Limb (tissue), 2 donors: ENCODE results near the gene NUMA1.

Experiments used
- DNase-seq, 2 donors: peaks; one replicate each; pipeline ENCODE4 v3.0.0-alpha.2; 2016; ENCODE audit errors: extremely low spot score in 2 of 2

The NUMA1 gene

GRCh38 chr11:72069200-72069599, 11.1 kb downstream of the NUMA1 start:
- no peak for DNase-seq

- no peak for DNase-seq
These were observed 12.7 kb downstream of the NUMA1 start for GRCh38 chr11:72067676-72068075.

DNA sequence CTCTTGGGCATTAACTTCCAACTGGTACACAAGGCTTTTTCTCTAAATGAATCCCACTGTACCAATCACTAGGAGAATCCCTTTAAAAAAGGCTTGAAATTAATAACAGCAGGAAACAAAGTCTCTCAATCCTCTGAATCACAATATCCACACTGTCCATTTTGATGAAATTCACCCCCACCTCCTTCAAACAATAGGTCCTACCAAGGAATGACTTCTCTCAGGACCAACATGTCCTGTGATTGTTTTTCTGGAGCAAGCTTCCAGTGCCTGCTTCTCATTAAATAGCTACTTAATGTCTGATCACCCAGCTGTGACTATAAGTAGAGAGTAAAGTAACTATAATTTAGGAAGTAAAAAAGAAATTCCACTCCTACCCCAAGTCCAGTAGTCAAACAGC, 13.1 kb downstream of the NUMA1 start:
- no peak for DNase-seq

GRCh38 chr11:72066855-72067254, 13.5 kb downstream of the NUMA1 start:
- DNase-seq = no peak

GRCh38 chr11:72061739-72062396, 18.5 kb downstream of the NUMA1 start:
- DNase-seq = no peak

DNA sequence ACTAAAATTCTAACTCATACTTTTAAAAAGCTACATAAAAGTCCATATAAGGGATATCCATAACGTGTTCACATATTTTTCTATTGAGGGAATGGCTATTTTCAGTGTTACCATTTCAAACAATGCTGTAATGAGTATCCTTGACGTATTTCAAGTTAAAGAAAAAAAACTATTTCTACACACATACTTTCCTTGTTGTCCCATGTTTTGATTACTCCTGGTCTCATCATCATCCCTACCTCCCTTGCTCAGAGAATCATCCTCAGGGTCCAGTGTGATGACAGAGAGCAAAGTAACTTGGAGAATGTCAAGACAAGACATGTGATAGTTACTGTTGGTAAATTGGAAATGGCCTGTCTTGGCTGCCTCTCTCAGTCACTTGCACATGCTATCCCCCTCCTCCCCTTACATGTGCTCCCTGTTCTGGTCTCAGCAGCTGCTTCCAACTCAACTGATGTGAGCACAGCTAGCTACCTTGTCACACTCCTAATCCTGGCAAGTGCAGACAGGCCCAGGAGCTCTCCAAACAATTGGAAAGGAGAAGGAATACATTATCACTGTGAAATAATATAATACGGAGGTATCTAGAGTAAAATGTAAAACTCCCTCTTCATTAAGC, 21.8 kb downstream of the NUMA1 start:
- no peak for DNase-seq

GRCh38 chr11:72048766-72049460, 31.4 kb downstream of the NUMA1 start:
- no peak for DNase-seq

- peak in 1 of 2 donors; percentile 41 for DNase-seq
These were observed 34.5 kb downstream of the NUMA1 start for GRCh38 chr11:72045849-72046248.

DNA sequence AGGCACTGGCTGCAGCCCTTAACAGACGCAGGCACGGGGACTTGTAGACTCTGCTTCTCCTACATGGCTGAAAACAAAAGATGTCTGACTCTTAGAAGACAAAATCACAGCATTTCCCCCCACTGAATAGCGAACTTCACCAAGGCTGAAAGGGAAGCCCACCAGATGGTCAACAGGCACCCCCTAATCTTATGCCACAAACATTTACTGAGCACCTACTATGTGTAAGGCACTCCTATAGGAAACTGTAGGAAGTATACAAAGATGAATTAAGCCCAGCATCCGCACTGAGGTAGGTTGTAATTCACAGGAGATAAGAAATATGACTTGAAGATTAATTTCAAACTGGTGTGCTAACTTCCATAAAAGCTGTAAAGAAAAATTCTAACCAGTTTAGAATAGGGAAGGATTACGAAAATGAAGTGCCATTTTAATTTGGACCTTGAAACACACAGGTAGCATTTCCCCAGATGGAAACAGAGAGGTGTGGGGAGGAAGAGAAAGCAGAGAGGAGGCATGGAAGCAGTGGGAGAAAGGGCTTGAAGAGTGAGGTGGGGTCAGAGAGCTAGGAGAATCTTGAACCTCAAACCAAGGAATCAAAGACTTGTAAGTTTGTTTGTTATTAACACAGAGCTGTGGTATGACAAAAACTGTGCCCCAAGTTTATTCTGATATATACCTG, 38.1 kb downstream of the NUMA1 start:
- DNase-seq = no peak

- DNase-seq = peak; percentile 86 to 87
These were observed 38.8 kb downstream of the NUMA1 start for GRCh38 chr11:72041364-72042063.

GRCh38 chr11:72040491-72041363, 39.6 kb downstream of the NUMA1 start:
- peak; percentile 92 to 97 for DNase-seq

- no peak for DNase-seq
These were observed 40.4 kb downstream of the NUMA1 start for GRCh38 chr11:72039856-72040401.

DNA sequence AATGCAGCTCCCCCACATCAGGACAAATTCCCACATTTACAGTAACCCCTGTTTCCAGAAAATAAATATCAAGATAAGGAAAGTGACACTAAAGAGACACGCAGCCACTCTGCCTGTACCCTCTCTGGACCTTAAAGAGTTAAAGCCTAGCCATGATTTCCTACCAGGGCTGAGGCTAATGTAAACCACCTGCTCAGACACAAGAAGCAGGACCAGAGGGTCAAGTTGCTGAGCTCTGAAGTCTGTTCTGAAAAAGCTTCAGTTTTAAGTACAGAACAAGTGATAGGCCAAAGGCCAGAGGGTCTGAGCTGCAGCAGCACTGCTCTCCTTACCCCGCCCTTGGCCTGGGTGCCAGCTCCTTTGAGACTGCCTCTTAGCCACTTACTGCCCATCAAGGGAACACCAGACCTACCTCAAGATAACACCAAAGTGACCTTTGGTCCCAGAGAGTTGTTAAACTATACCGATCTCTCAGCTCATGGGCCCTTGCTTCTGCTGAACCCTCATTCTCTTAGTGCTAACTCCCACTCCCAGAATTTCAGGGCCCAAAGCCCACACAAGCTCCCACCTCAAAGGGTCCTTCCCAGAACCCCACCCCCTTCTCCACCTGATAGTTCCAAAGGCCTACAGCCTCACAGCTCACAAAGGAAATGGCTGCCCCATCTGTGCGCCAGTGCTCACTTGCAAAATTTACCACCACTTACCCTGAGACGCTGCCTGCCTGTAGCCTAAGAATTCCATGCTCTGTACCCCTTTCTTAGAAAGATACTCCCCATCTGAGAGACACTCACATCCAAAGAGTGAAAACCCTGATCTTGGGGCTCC, 41.1 kb downstream of the NUMA1 start:
- no peak for DNase-seq

DNA sequence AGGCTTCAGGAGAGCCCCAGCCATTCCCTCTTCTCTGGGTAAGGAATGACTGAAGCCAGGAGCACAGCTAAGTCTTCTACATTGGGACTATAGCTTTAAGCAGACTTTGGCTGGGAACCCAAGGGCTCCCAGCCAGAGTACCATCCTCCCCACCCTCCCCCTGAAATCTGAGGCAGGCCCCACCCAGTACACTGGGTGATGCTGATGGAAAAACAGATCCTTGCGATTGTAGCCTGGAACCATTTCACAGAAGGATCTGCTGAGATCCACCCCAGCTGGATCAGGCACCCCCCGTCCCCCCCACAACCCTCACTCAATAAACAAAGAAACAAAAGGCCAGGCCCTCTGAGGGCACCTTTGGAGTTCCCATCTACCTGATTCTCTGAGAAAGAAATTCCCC, 41.9 kb downstream of the NUMA1 start:
- peak; percentile 69 to 70 for DNase-seq

DNA sequence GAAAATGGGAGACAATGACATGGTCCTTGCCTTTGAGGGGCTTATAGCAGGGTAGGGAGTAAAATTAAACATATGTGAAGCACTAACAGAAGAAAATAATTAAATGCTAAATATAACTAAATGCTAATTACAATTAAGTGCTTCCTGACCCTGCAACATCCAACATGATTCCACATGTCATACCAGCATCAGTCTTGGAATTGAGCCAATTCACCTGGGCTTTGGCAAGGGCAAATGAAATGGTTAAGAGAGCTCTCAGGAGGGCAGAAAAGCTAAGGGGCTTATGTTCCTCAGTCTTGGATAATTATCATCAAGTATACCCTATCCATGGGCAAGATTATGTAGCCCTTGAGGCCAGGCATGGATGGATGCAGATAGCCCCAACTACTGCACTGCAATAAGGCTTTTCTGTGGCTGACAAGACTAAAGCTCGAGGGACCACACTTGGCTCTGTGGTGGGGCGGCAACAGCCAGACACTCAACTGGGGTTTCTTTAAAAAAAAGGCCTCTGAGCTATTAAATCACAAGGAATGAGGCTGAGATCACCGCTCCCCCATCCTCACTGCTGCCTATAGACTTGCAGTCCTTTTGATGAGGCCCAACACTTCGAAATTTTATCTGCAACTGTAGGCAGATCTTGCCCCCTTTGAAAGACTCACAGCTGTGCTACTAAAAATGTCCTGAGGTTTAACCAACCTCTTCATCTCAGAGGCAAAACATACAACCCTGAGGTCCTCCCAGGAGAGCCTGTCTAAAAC, 42.6 kb downstream of the NUMA1 start:
- no peak for DNase-seq

GRCh38 chr11:72036687-72037086, 43.7 kb downstream of the NUMA1 start:
- no peak for DNase-seq

DNA sequence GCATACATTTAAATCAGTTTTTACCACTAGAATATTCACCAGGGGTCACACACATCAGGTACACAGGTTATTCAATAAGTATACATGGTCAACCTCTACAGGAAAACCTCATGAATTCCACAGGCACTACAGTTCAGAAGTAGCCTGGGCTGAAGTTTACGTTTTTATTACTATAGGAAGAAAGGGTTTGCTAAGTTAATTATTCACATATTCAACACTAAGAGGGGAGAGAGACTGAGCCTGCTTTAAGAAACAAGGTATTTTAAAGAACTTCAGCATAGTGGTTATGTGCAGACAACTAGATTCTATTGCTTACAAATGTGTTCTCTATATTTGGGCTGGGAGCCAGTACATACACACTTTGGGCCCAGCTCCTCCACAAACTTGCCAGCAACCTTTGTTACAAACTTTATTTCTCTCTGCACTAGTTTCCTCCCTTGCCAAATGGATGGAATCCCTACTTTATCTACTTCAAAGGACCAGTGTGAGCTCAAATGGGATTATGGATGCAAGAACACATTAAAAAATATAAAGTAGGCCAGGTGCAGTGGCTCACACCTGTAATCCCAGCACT, 49.8 kb downstream of the NUMA1 start:
- DNase-seq = no peak

- DNase-seq = no peak
These were observed 54.3 kb downstream of the NUMA1 start for GRCh38 chr11:72026090-72026489.
